ENCODE measurements around the gene FOXK1.

FOXK1 gene

GRCh38 chr7:4815609-4816418 is 133.7 kb downstream of the FOXK1 start:
- Histone ChIP-seq H3K27me3 (ENCODE audit: control insufficient read depth in 1 of 2, insufficient read depth in 2 of 2, low read length in 2 of 2) (no peaks in the 10 kb centered on the region), H3K4me1 (ENCODE audit: control insufficient read depth in 1 of 2, insufficient read depth in 2 of 2, low read length in 2 of 2) (no peaks in the 10 kb centered on the region), H3K27ac (ENCODE audit: low read depth, low read length) (no peak overlapping the region), H3K9ac (ENCODE audit: low read depth in 1 of 2, low read length in 2 of 2) (no peak overlapping the region), H3K9me3 (ENCODE audit: control insufficient read depth in 1 of 2, low read length in 2 of 2) (no peaks in the 10 kb centered on the region), H3K4me3 (ENCODE audit: low read depth in 1 of 2, low read length in 2 of 2) (no peak overlapping the region), H3K36me3 (ENCODE audit: control insufficient read depth in 1 of 2, insufficient read depth in 2 of 2, low read length in 2 of 2) (no peaks in the 10 kb centered on the region)

GRCh38 chr7:4816419-4817080 is 134.5 kb downstream of the FOXK1 start:
- no peaks in the 10 kb centered on the region for H3K36me3 ChIP-seq (ENCODE audit: control insufficient read depth in 1 of 2, insufficient read depth in 2 of 2, low read length in 2 of 2)
- H3K27ac ChIP-seq (ENCODE audit: low read depth, low read length) = no peak overlapping the region
- H3K4me1 ChIP-seq (ENCODE audit: control insufficient read depth in 1 of 2, insufficient read depth in 2 of 2, low read length in 2 of 2) = no peaks in the 10 kb centered on the region
- H3K9ac ChIP-seq (ENCODE audit: low read depth in 1 of 2, low read length in 2 of 2) = no peak overlapping the region
- no peak overlapping the region for H3K4me3 ChIP-seq (ENCODE audit: low read depth in 1 of 2, low read length in 2 of 2)
- H3K27me3 ChIP-seq (ENCODE audit: control insufficient read depth in 1 of 2, insufficient read depth in 2 of 2, low read length in 2 of 2) = no peaks in the 10 kb centered on the region
- no peaks in the 10 kb centered on the region for H3K9me3 ChIP-seq (ENCODE audit: control insufficient read depth in 1 of 2, low read length in 2 of 2)

GRCh38 chr7:4817178-4817901 is 135.2 kb downstream of the FOXK1 start:
- no peaks in the 10 kb centered on the region for H3K27me3 ChIP-seq (ENCODE audit: control insufficient read depth in 1 of 2, insufficient read depth in 2 of 2, low read length in 2 of 2)
- no peak overlapping the region for H3K4me3 ChIP-seq (ENCODE audit: low read depth in 1 of 2, low read length in 2 of 2)
- H3K9ac ChIP-seq (ENCODE audit: low read depth in 1 of 2, low read length in 2 of 2) = no peak overlapping the region
- no peaks in the 10 kb centered on the region for H3K4me1 ChIP-seq (ENCODE audit: control insufficient read depth in 1 of 2, insufficient read depth in 2 of 2, low read length in 2 of 2)
- no peak overlapping the region for H3K27ac ChIP-seq (ENCODE audit: low read depth, low read length)
- no peaks in the 10 kb centered on the region for H3K9me3 ChIP-seq (ENCODE audit: control insufficient read depth in 1 of 2, low read length in 2 of 2)
- no peaks in the 10 kb centered on the region for H3K36me3 ChIP-seq (ENCODE audit: control insufficient read depth in 1 of 2, insufficient read depth in 2 of 2, low read length in 2 of 2)

GRCh38 chr7:4818000-4818794 is 136.1 kb downstream of the FOXK1 start:
- Histone ChIP-seq H3K9me3 (ENCODE audit: control insufficient read depth in 1 of 2, low read length in 2 of 2) (no peaks in the 10 kb centered on the region), H3K27ac (ENCODE audit: low read depth, low read length) (no peak overlapping the region), H3K9ac (ENCODE audit: low read depth in 1 of 2, low read length in 2 of 2) (no peak overlapping the region), H3K4me1 (ENCODE audit: control insufficient read depth in 1 of 2, insufficient read depth in 2 of 2, low read length in 2 of 2) (no peaks in the 10 kb centered on the region), H3K27me3 (ENCODE audit: control insufficient read depth in 1 of 2, insufficient read depth in 2 of 2, low read length in 2 of 2) (no peaks in the 10 kb centered on the region), H3K36me3 (ENCODE audit: control insufficient read depth in 1 of 2, insufficient read depth in 2 of 2, low read length in 2 of 2) (no peaks in the 10 kb centered on the region), H3K4me3 (ENCODE audit: low read depth in 1 of 2, low read length in 2 of 2) (no peak overlapping the region)

GRCh38 chr7:4819560-4820404 is 137.7 kb downstream of the FOXK1 start:
- H3K27ac ChIP-seq (ENCODE audit: low read depth, low read length) = no peak overlapping the region

GRCh38 chr7:4820405-4820966 is 138.4 kb downstream of the FOXK1 start:
- no peak overlapping the region for H3K9ac ChIP-seq (ENCODE audit: low read depth in 1 of 2, low read length in 2 of 2)
- no peaks in the 10 kb centered on the region for H3K27me3 ChIP-seq (ENCODE audit: control insufficient read depth in 1 of 2, insufficient read depth in 2 of 2, low read length in 2 of 2)
- no peaks in the 10 kb centered on the region for H3K4me1 ChIP-seq (ENCODE audit: control insufficient read depth in 1 of 2, insufficient read depth in 2 of 2, low read length in 2 of 2)
- no peaks in the 10 kb centered on the region for H3K9me3 ChIP-seq (ENCODE audit: control insufficient read depth in 1 of 2, low read length in 2 of 2)
- no peak overlapping the region for H3K4me3 ChIP-seq (ENCODE audit: low read depth in 1 of 2, low read length in 2 of 2)
- H3K27ac ChIP-seq (ENCODE audit: low read depth, low read length) = no peak overlapping the region
- no peaks in the 10 kb centered on the region for H3K36me3 ChIP-seq (ENCODE audit: control insufficient read depth in 1 of 2, insufficient read depth in 2 of 2, low read length in 2 of 2)

More at GRCh38 chr7:4819560-4820404, 137.7 kb downstream of the FOXK1 start:
- Histone ChIP-seq H3K4me1 (ENCODE audit: control insufficient read depth in 1 of 2, insufficient read depth in 2 of 2, low read length in 2 of 2) (no peaks in the 10 kb centered on the region), H3K4me3 (ENCODE audit: low read depth in 1 of 2, low read length in 2 of 2) (no peak overlapping the region), H3K36me3 (ENCODE audit: control insufficient read depth in 1 of 2, insufficient read depth in 2 of 2, low read length in 2 of 2) (no peaks in the 10 kb centered on the region), H3K9me3 (ENCODE audit: control insufficient read depth in 1 of 2, low read length in 2 of 2) (no peaks in the 10 kb centered on the region), H3K9ac (ENCODE audit: low read depth in 1 of 2, low read length in 2 of 2) (no peak overlapping the region), H3K27me3 (ENCODE audit: control insufficient read depth in 1 of 2, insufficient read depth in 2 of 2, low read length in 2 of 2) (no peaks in the 10 kb centered on the region)

Data from duodenal mucosa (tissue), 2 donors.